NCI-H2196 (cell line): Measurements from ENCODE around the gene XG.

Source experiments
- DNase-seq: peaks from one replicate; lab custom pipeline; 2025; ENCODE audit not compliant: unreplicated experiment; lab: John Stamatoyannopoulos, UW

Gene XG

GRCh38 chrX:2817036-2817435 lies 65.2 kb downstream of the XG start:
- DNase-seq = no peak

- DNase-seq = no peak
Measured at GRCh38 chrX:2819345-2820135, 67.7 kb downstream of the XG start.

- DNase-seq = no peak
Measured at GRCh38 chrX:2820136-2820771, 68.4 kb downstream of the XG start.

- no peak for DNase-seq
Measured at GRCh38 chrX:2823795-2824386, 72.1 kb downstream of the XG start.

GRCh38 chrX:2824886-2825285 lies 73.0 kb downstream of the XG start:
- DNase-seq = no peak

GRCh38 chrX:2828344-2828958 lies 76.6 kb downstream of the XG start, which contains the start of gene GYG2:
Gene GYG2, plus strand, starts transcription at chrX:2828930. Its CDS starts 1,259 bp downstream, at chrX:2830189.
- DNase-seq = no peak

GRCh38 chrX:2828959-2829411 lies 77.1 kb downstream of the XG start:
- DNase-seq = no peak

- DNase-seq = no peak
Measured at GRCh38 chrX:2829469-2830246, 77.8 kb downstream of the XG start.

- DNase-seq = no peak
Measured at GRCh38 chrX:2831471-2832228, 79.8 kb downstream of the XG start.

- no peak for DNase-seq
Measured at GRCh38 chrX:2837961-2838360, 86.1 kb downstream of the XG start.

- DNase-seq = no peak
Measured at GRCh38 chrX:2840961-2841360, 89.1 kb downstream of the XG start.

- no peak for DNase-seq
Measured at GRCh38 chrX:2841537-2841936, 89.7 kb downstream of the XG start.

- DNase-seq = no peak
Measured at GRCh38 chrX:2846992-2847391, 95.2 kb downstream of the XG start.

- DNase-seq = no peak
Measured at GRCh38 chrX:2848871-2849301, 97.0 kb downstream of the XG start.

GRCh38 chrX:2854918-2855317 lies 103.1 kb downstream of the XG start:
- no peak for DNase-seq

- DNase-seq = no peak
Measured at GRCh38 chrX:2855761-2856160, 103.9 kb downstream of the XG start.

GRCh38 chrX:2857566-2857965 lies 105.7 kb downstream of the XG start:
- no peak for DNase-seq

GRCh38 chrX:2859197-2859797 lies 107.5 kb downstream of the XG start:
- no peak for DNase-seq

GRCh38 chrX:2862404-2862803 lies 110.6 kb downstream of the XG start:
- no peak for DNase-seq

GRCh38 chrX:2863646-2864045 lies 111.8 kb downstream of the XG start:
- DNase-seq = no peak
